Muscle of leg (tissue), 11 donors: Measurements from ENCODE around the gene ULBP1. TPM values are rescaled to one million over a fixed set of nuclear protein-coding genes. Genes with fewer than 3 reads are reported as not detected.
"Not testable (repeated sequence)": the region's sequence is repeated elsewhere in the genome, so short reads cannot be mapped to it uniquely, and the experiment has no call there.

Experiments used
- DNase-seq: peaks from one replicate; pipeline ENCODE4 v3.0.0; 2013
- H3K27ac ChIP-seq: one replicate; pipeline ENCODE4 v1.5.1; 2013; ENCODE audit warnings: mild to moderate bottlenecking, low read length, control low read depth
- H3K27me3 ChIP-seq: one replicate; pipeline ENCODE4 v1.6.1; 2013; ENCODE audit warnings: low read length; ENCODE audit not compliant: control insufficient read depth, insufficient read depth
- H3K36me3 ChIP-seq: one replicate; pipeline ENCODE4 v1.6.1; 2013; ENCODE audit warnings: low read length; ENCODE audit not compliant: control insufficient read depth, insufficient read depth
- H3K4me1 ChIP-seq: one replicate; pipeline ENCODE4 v1.6.1; 2013; ENCODE audit warnings: low read length; ENCODE audit not compliant: control insufficient read depth, insufficient read depth
- H3K4me3 ChIP-seq: one replicate; pipeline ENCODE4 v1.5.1; 2013; ENCODE audit warnings: low read length, control low read depth
- H3K9me3 ChIP-seq: replicated peaks from 2 replicates; pipeline ENCODE4 v1.6.1; 2013; ENCODE audit warnings: low read depth, low read length; ENCODE audit not compliant: control insufficient read depth
- WGBS: methylation state at CpG from one replicate; pipeline ENCODE4 v1.1.5; 2013; ENCODE audit warnings: missing lambda C conversion rate; ENCODE audit not compliant: insufficient coverage; 5-methylcytosine and 5-hydroxymethylcytosine counted together
- polyA plus RNA-seq, 8 donors: library from polyadenylated mRNA; unstranded; fragments of 120-200 nt; gene quantifications; one replicate each; pipeline versions ENCODE4 v1.2.1 to v1.2.3, GENCODE V29; 2013; ENCODE audit warnings: inconsistent platforms in 1 of 8, low replicate concordance in 1 of 8; ENCODE audit not compliant: insufficient read length in 8 of 8, insufficient read depth in 1 of 8
- total RNA-seq: library from RNA; stranded (reverse); fragments of 120-200 nt; gene quantifications from one replicate; pipeline ENCODE4 v1.2.4, GENCODE V29; 2013

The ULBP1 gene
- total and polyA plus RNA-seq, 9 donors: 0.13 to 0.71 (median 0.39) TPM

- Histone ChIP-seq H3K36me3 (no peaks in the 10 kb centered on the region), H3K4me3 (no peak overlapping the region), H3K27me3 (peaks cover 75% of the 10 kb centered on the region), H3K4me1 (peaks cover 19% of the 10 kb centered on the region), H3K9me3 (no peaks in the 10 kb centered on the region), H3K27ac (no peak overlapping the region)
- no peak for DNase-seq
- WGBS: 29% methylated on average over 6 of the region's 6 CpGs
These were observed 23.1 kb upstream of the ULBP1 start for GRCh38 chr6:149940672-149940982.

GRCh38 chr6:149941583-149942460 lies 21.9 kb upstream of the ULBP1 start, which contains the start of gene ULBP2:
Gene ULBP2 (plus strand): TSS chr6:149942014. CDS start chr6:149942073, 59 bp downstream.
- H3K4me3 ChIP-seq: peak within 1 kb of the TSS; percentile 59
- no peaks in the 10 kb centered on the region for H3K36me3 ChIP-seq
- peaks cover 19% of the 10 kb centered on the region for H3K4me1 ChIP-seq
- DNase-seq: peak; percentile 92
- no peaks in the 10 kb centered on the region for H3K9me3 ChIP-seq
- WGBS: under 1% methylated on average over 35 of the region's 62 CpGs
- no peak within 1 kb of the TSS for H3K27ac ChIP-seq
- peaks cover 70% of the 10 kb centered on the region for H3K27me3 ChIP-seq

- Histone ChIP-seq H3K36me3 (no peaks in the 10 kb centered on the region), H3K27me3 (peaks cover 69% of the 10 kb centered on the region), H3K27ac (no peak overlapping the region), H3K4me1 (peaks cover 19% of the 10 kb centered on the region), H3K4me3 (peak overlapping the region; percentile 59), H3K9me3 (no peaks in the 10 kb centered on the region)
- DNase-seq: no peak
- WGBS: 4% methylated on average over 11 of the region's 13 CpGs
These were observed 21.3 kb upstream of the ULBP1 start for GRCh38 chr6:149942461-149942829.

- H3K4me3 ChIP-seq, H3K36me3 ChIP-seq, H3K9me3 ChIP-seq, DNase-seq, H3K27ac ChIP-seq: not testable (repeated sequence)
- Histone ChIP-seq H3K4me1 (peaks cover 16% of the 10 kb centered on the region), H3K27me3 (peaks cover 66% of the 10 kb centered on the region)
- no CpG with 5 or more reads among the region's 5 CpGs for WGBS
These were observed 20.4 kb upstream of the ULBP1 start for GRCh38 chr6:149943321-149943720.

- H3K27me3 ChIP-seq: peaks cover 54% of the 10 kb centered on the region
- not testable (repeated sequence) for H3K4me1 ChIP-seq, H3K4me3 ChIP-seq, H3K9me3 ChIP-seq, H3K36me3 ChIP-seq, DNase-seq, H3K27ac ChIP-seq
- WGBS: 80% methylated on average over 1 of the region's 6 CpGs
These were observed 18.5 kb upstream of the ULBP1 start for GRCh38 chr6:149945276-149945675.

GRCh38 chr6:149946631-149947030 lies 17.1 kb upstream of the ULBP1 start:
- WGBS: 24% methylated on average over 5 of the region's 7 CpGs

GRCh38 chr6:149947533-149947932 lies 16.2 kb upstream of the ULBP1 start:
- H3K36me3 ChIP-seq, DNase-seq, H3K27ac ChIP-seq, H3K9me3 ChIP-seq, H3K4me1 ChIP-seq, H3K4me3 ChIP-seq: not testable (repeated sequence)
- WGBS: no CpG with 5 or more reads among the region's 1 CpG
- peaks cover 51% of the 10 kb centered on the region for H3K27me3 ChIP-seq

More at GRCh38 chr6:149946631-149947030, 17.1 kb upstream of the ULBP1 start:
- H3K9me3 ChIP-seq, H3K4me1 ChIP-seq, DNase-seq, H3K27ac ChIP-seq, H3K4me3 ChIP-seq, H3K36me3 ChIP-seq: not testable (repeated sequence)
- peaks cover 54% of the 10 kb centered on the region for H3K27me3 ChIP-seq

- no peaks in the 10 kb centered on the region for H3K36me3 ChIP-seq
- no CpG with 5 or more reads among the region's 1 CpG for WGBS
- H3K9me3 ChIP-seq: no peaks in the 10 kb centered on the region
- no peaks in the 10 kb centered on the region for H3K4me1 ChIP-seq
- H3K4me3 ChIP-seq: no peak overlapping the region
- DNase-seq: no peak
- peaks cover 51% of the 10 kb centered on the region for H3K27me3 ChIP-seq
- H3K27ac ChIP-seq: no peak overlapping the region
These were observed 15.7 kb upstream of the ULBP1 start for GRCh38 chr6:149948011-149948410.

- Histone ChIP-seq H3K4me1 (no peaks in the 10 kb centered on the region), H3K9me3 (no peaks in the 10 kb centered on the region), H3K27me3 (peaks cover 50% of the 10 kb centered on the region), H3K27ac (no peak overlapping the region), H3K4me3 (no peak overlapping the region), H3K36me3 (no peaks in the 10 kb centered on the region)
- WGBS: 77% methylated on average over 4 of the region's 5 CpGs
- no peak for DNase-seq
These were observed 15.1 kb upstream of the ULBP1 start for GRCh38 chr6:149948616-149949015.

- H3K4me1 ChIP-seq: no peaks in the 10 kb centered on the region
- H3K9me3 ChIP-seq: no peaks in the 10 kb centered on the region
- no peaks in the 10 kb centered on the region for H3K36me3 ChIP-seq
- no peak for DNase-seq
- 37% methylated on average over 6 of the region's 8 CpGs for WGBS
- H3K27ac ChIP-seq: no peak overlapping the region
- H3K27me3 ChIP-seq: peaks cover 58% of the 10 kb centered on the region
- H3K4me3 ChIP-seq: no peak overlapping the region
These were observed 13.3 kb upstream of the ULBP1 start for GRCh38 chr6:149950423-149950822.
